Stimulated activated naive CD4-positive, alpha-beta T cell (primary cell): ENCODE measurements around the gene IL31.

Experiments
- DNase-seq, 6 experiments: peaks; one replicate each; lab custom pipeline; 2025; lab: John Stamatoyannopoulos, UW

IL31 gene

GRCh38 chr12:122128481-122128880 is 45.5 kb downstream of the IL31 start:
- DNase-seq, result no peak

- no peak for DNase-seq
Observed at GRCh38 chr12:122127839-122128238, 46.2 kb downstream of the IL31 start.

- DNase-seq, result no peak
Observed at GRCh38 chr12:122126713-122127597, 47.1 kb downstream of the IL31 start.

GRCh38 chr12:122126342-122126635 is 47.7 kb downstream of the IL31 start:
- no peak for DNase-seq

GRCh38 chr12:122125452-122126341 is 48.3 kb downstream of the IL31 start:
- no peak for DNase-seq

- no peak for DNase-seq
Observed at GRCh38 chr12:122124370-122124769, 49.7 kb downstream of the IL31 start.

GRCh38 chr12:122123761-122124145 is 50.3 kb downstream of the IL31 start:
- DNase-seq, result no peak

- peak; percentile 29 to 82 (median 63) for DNase-seq
Observed at GRCh38 chr12:122123051-122123760, 50.8 kb downstream of the IL31 start.
